Right renal pelvis (tissue), 4 donors: ENCODE measurements around the gene EIF4E3. TPM values are rescaled to one million over a fixed set of nuclear protein-coding genes. Genes with fewer than 3 reads are reported as not detected.

Experiments used
- DNase-seq, 4 donors: peaks; one replicate each; pipeline ENCODE4 v3.0.0-alpha.2; 2013; ENCODE audit warnings: low read depth in 4 of 4, low spot score in 3 of 4, missing footprints in 1 of 4
- polyA plus RNA-seq, 4 donors: library from polyadenylated mRNA; unstranded; fragments of 120-200 nt; gene quantifications; one replicate each; pipeline ENCODE4 v1.2.1, GENCODE V29; 2013; ENCODE audit not compliant: insufficient read length in 4 of 4

EIF4E3 gene
- polyA plus RNA-seq, 4 donors: 11.7 to 14.7 (median 13.4) TPM

- no peak for DNase-seq
Observed at GRCh38 chr3:71724171-71724453, 1.1 kb downstream of the EIF4E3 start.

DNA sequence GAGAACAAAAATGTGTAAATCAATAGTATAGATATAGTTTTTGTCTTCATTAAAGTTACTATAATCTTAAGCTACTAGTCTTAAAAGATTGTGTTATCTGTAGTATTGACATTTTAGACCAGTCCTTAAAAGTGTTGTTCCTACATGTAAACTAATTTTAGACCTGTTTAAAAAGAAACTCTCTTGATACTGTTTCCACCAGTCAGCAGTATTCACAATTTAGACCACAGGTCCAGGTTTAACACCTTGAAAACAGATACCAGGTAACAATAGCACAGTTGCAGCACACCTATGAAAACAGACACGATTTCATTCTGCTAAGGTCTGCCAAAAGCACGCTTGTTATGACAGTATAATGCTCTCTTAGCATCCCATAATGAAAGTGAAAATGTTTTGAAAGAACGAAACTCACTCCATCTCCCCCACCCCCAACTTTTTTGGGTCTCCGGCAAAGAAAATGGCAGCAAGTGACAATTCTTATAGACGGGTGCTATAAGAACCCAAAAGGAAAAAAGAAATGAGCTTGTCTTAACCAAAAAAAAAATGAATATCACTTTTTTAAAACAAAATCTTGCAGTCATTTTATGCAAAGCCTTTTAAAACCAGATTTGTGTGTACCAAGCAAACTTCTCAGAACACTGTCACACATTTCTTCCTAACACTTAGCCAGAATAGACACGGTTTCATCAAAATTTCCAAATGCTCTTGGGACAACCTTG, 1.6 kb downstream of the EIF4E3 start:
- DNase-seq: no peak

DNA sequence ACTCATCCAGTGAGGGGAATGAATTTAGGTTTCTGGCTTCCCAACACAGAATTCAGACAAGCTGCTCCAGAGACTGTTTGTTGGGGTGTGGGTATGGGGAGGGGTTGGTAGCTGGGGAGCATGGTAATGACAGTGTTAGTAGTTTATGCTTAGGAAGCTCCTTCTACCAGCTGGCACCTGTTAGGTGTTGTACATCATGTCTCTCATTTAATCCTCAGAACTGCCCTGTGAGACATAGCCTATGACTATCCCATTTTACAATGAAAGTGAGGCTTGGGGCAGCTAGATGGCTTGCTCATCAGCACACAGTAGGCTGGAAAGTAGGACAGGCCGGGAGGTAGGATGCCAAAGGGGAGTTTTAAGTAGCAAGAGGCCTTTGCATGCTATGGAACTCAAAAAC, 2.5 kb downstream of the EIF4E3 start:
- no peak for DNase-seq

DNA sequence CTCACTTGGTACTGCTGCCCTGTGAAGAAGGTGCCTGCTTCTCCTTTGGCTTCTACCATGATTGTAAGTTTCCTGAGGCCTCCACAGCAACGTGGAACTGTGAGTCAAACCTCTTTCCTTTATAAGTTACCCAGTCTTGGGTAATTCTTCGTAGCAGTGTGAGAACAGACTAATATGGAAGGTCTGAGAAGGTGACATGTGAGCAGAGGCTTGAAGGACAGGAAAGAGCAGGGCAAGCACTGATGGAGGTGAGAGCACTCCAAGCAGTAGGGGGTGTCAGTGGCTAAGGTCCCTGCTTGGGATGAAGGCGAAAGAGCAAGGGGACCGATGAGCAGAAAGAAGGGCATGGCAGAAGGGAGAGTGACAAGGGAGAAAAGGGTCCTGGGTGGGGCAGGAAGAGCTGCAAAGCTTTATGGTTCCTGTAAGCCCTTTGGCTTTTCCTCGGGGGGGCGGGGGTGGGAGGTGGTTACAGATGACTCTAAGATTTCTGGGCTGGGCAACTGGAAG, 3.5 kb downstream of the EIF4E3 start:
- DNase-seq: no peak

DNA sequence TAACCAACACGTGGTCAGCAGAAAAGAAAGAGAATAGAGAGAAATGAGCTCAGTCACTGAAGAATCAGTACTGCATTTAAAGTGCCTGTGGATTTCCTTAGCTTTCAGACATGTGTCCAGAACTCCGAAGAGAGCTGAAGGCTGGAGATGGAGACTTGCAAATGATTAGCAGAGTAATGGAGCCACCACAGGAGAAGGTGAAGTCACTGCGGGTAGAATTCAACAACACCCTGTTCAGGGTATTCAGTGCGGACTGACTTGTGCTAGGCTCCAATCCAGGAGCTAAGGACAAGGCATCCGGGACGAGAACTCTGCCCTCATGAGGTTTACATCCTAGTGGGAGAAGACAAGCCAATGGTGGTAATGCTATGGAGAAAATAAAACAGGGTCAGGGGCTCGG, 4.2 kb downstream of the EIF4E3 start:
- no peak for DNase-seq

GRCh38 chr3:71718072-71718471, 7.1 kb downstream of the EIF4E3 start:
- no peak for DNase-seq

- DNase-seq: no peak
Observed at GRCh38 chr3:71714595-71714994, 10.6 kb downstream of the EIF4E3 start.

DNA sequence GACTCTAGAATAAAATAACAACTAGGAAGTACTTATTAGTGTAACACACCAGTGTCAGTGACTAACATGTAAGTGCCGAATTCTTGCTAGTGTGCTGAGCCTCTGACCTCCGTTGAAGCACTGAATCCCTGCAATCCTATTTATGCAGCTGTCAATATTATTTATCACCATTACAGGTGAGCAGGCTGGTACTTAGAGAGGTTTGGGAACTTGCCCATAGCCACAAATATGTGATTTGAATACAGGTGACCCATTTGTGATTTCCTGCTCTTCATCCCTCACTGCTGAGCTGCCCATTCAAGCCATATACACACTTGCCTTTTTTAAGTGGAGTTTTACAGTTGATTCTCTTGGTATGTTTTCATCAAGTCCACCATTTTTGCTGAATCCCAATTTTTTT, 12.2 kb downstream of the EIF4E3 start:
- DNase-seq: no peak

DNA sequence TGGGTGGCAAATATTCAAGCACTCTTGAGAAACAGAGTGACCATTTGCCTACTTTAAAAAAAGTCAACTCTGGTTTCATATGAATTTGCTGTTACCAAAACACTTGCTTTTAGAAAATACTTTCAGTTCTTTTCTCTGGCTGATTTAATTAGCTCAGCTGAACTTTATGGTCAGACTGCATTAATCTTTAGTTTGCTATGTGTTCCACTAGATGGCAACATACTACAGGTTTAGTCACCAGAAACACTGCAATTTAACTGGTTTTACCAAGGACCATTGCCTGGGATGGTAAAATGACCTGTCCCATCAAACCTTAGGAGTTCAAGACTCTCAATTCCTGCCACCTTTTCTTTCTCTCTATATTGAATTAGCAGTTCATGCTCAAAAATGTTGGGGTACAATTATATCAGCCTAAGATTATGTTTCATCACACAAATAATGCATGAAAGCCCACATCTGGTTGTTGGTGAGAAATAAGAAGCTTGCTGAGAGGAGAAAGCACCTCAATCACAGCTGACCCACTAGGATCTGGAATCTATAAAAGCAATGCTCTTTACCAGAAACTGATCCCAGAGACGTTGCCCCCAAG, 14.2 kb downstream of the EIF4E3 start:
- no peak for DNase-seq

DNA sequence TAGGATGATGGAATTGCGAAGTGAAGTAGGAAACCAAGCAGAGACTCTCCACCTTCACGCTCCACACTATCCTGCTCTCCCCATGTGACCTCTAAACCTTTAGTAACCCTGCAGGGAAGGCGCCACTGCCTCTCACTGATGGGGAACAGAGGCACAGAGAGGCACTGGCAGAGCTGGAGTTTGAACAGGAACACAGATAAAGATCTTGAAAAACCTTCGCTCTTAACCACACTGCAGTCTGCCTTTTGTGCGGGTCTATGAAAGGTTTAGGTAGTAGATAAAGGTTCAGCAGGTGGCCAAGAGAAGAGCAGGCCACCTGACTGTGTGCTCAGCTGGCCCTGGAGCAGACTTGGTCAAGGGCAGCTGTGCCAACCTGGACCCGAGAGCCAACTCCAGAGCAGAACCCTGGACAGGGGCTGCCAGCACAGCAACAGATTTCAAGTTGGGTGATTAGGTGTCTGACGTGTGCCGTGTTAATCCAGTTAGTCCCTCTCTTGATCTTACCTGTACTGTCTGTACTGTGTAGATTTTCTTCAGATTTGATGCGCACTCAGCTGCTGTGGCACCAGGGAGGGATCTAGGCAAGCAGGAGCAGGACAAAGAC, 15.2 kb downstream of the EIF4E3 start:
- DNase-seq: no peak

DNA sequence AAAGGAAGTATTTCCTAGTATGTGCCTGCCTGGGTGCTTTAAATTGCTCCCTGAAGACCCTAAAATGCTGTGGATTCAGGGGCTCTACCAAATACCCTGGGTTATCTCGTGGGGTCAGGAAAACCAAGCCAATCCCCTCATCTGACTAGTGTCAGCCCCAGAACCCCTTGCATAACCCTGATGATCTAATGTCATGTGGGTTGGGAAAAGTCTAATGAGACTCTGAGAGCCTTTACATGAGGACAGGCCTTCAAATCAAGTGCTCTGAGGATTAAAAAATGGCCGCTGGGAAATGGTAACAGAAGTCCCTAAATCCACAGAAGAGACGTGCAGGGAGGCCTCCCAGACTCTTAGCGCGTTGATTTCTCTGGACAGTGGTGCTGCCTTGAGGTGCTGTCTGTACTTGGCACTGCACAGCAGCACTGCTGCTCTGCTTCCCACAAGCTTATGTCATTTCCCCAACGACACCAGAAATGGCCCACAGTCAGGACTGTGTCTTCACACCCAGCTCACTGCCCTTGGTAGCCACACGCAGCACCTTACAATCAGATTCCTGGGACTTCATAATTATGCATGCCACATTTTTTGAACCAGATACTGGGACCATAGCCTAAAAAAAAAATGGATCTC, 16.6 kb downstream of the EIF4E3 start:
- DNase-seq: no peak

DNA sequence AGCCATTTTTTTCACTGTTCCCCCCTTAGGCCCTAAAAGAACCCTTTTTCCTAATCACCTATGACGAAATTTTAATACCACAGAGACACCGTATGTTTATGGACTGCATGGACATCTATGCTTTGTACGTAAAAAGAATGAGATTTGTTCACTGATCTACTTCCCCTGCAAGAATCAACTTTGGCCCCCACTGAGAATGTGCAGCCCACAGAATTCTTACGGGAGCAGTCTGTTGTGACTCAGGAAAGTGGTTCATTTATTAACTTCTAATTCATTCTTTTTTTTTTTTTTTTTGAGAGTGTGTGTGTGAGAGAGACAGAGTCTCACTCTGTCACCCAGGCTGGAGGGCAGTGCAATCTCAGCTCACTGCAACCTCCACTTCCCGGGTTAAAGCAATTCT, 17.6 kb downstream of the EIF4E3 start:
- no peak for DNase-seq

DNA sequence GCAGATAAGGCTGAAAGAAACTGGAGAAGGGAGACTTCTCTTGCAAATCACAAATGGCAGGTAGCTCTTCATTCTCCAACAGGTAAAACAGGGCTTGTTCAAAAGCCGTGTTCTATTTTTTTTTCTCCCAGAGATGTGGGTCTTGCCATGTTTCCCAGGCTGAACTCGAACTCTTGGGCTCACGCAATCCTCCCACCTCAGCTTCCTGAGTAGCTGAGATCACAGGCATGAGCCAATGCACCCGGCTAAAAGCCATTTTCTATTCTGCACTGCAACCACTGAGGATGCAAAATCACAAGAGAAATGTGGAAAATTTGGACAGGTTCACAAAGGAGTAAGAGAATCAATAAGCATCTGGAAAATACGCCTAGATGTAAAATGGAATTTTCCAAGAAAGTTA, 19.5 kb downstream of the EIF4E3 start:
- DNase-seq: no peak

GRCh38 chr3:71704915-71705314, 20.3 kb downstream of the EIF4E3 start:
- DNase-seq: no peak

- DNase-seq: no peak
Observed at GRCh38 chr3:71703797-71704196, 21.4 kb downstream of the EIF4E3 start.

GRCh38 chr3:71702131-71703024, 22.8 kb downstream of the EIF4E3 start:
- DNase-seq: no peak

GRCh38 chr3:71701251-71701762, 23.9 kb downstream of the EIF4E3 start:
- DNase-seq: no peak

DNA sequence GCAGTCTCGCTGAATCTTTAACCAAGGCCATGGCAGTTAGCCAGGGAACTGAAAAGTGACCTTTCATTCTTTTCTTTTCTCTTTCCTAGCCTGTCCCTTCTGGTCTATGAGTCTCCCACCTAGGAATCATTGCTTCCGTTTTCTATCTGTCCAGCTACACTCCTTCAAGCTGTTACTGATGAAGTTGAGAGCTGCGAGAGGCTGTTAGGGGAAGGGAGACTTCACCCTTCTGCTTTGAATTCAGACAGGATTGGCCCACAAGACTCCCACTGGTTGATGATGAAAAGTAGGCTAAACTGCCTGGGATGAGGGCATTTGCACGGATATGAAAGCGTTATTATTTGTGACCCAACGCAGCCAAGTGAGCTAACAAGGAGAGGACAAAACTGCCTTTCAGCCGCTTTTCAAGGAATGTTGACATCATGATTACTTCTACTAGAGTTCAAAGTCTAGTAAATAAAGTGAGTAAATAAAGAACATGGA, 30.2 kb downstream of the EIF4E3 start:
- DNase-seq: no peak

- no peak for DNase-seq
Observed at GRCh38 chr3:71694358-71694999, 30.7 kb downstream of the EIF4E3 start.

DNA sequence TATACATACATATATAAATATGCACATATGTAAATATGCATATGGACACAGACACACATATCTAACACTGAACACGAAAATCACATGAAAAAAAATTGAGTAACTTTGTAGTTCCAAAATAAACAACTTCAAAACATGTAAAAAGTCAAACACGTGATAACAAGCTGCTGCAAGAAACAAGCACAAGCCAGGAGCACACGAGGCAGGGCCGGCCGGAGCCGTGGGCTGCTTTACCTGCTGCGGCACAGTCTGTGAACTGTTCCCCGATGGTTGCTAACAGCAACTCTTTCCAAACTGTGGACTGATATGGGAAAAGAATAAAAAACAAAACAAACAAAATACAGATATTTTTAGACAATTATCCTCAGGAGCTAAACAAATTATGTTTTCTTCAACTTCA, 31.6 kb downstream of the EIF4E3 start:
- DNase-seq: no peak
